ENCODE results near the gene MYL11.
A peak's percentile ranks its signal among the peaks of the same experiment; 100 is the strongest.

The MYL11 gene

GRCh38 chr16:30409125-30410060 is 34.8 kb downstream of the MYL11 start:
- no peak overlapping the region for H3K4me3 ChIP-seq (ENCODE audit: low read depth, low read length)
- DNase-seq (ENCODE audit: low read depth), result peak; percentile 44

- no peak overlapping the region for H3K4me3 ChIP-seq (ENCODE audit: low read depth, low read length)
- DNase-seq (ENCODE audit: low read depth), result no peak
Measured at GRCh38 chr16:30413112-30413806, 38.7 kb downstream of the MYL11 start.

GRCh38 chr16:30414159-30414558 is 39.6 kb downstream of the MYL11 start:
- DNase-seq (ENCODE audit: low read depth), result no peak
- no peak overlapping the region for H3K4me3 ChIP-seq (ENCODE audit: low read depth, low read length)

- no peak for DNase-seq (ENCODE audit: low read depth)
- no peak overlapping the region for H3K4me3 ChIP-seq (ENCODE audit: low read depth, low read length)
Measured at GRCh38 chr16:30416047-30416603, 41.5 kb downstream of the MYL11 start.

GRCh38 chr16:30416624-30417528 is 42.3 kb downstream of the MYL11 start:
- DNase-seq (ENCODE audit: low read depth), result no peak
- H3K4me3 ChIP-seq (ENCODE audit: low read depth, low read length), result peak overlapping the region; percentile 56

DNA sequence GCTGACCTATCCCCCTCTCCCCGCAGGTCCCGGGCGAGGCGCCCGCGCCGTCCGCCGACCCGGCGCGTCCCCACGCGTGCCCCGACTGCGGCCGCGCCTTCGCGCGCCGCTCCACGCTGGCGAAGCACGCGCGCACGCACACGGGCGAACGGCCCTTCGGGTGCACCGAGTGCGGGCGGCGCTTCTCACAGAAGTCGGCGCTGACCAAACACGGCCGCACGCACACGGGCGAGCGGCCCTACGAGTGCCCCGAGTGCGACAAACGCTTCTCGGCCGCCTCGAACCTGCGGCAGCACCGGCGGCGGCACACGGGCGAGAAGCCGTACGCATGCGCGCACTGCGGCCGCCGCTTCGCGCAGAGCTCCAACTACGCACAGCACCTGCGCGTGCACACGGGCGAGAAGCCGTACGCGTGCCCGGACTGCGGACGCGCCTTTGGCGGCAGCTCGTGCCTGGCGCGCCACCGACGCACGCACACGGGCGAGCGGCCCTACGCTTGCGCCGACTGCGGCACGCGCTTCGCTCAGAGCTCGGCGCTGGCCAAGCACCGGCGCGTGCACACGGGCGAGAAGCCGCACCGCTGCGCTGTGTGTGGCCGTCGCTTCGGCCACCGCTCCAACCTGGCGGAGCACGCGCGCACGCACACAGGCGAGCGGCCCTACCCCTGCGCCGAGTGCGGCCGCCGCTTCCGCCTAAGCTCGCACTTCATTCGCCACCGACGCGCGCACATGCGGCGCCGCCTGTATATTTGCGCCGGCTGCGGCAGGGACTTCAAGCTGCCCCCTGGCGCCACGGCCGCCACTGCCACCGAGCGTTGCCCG is 43.1 kb downstream of the MYL11 start:
- DNase-seq (ENCODE audit: low read depth), result peak; percentile 69
- peak overlapping the region; percentile 56 for H3K4me3 ChIP-seq (ENCODE audit: low read depth, low read length)

DNA sequence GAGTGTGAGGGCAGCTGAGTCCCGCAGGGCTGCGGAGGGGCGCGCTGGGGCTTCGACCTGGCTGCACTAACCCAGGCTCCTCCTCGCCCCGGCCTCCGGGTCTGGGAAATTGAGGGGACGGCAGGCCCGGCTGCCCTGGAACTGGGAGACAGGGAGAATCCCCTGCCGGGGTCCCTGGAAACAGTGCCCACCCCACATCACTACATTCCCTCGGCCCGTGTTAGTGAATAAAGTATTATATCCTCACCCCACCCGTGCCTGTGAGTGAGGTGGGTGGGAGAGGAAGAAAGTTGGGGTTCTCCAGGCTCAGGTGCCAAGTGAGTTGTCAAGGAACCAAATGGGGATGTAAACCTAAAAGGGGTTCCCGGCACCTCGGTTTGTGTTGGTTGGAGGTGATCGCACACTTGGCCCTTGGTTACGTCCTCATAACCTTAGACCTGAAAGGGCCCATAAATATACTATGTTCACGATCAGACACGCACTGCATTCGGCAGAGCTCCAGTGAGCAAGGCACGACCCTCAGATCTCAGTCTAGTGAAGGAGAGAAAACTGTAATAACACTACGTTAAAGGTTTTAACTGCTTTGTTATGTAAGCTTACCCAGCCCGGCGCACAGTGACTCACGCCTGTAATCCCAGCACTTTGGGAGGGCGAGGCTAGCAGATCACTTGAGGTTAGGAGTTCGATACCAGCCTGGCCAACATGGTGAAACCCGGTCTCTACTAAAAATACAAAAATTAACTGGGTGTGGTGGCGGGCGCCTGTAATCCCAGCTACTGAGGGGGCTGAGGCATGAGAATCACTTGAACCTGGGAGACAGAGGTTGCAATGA is 44.0 kb downstream of the MYL11 start:
- DNase-seq (ENCODE audit: low read depth), result no peak
- H3K4me3 ChIP-seq (ENCODE audit: low read depth, low read length), result peak overlapping the region; percentile 56

DNA sequence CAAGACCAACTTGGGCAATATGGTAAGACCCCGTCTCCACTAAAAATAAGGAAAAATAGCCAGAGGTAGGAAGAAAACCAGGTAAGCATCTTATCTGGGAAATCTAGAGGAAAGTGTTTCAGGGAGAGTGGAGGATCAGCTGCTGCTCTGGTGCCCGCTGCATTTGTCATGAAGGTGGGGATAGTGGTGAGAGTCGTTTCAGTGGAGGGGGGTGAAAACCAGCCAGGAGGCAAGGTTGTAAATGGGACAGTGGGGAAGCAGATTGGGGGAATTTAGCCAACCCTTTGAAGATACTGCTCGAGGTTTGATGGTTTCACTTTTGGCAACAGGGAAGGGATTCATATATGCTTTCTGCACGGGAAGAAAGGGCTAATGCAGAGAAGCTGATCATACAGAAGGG is 46.4 kb downstream of the MYL11 start:
- no peak for DNase-seq (ENCODE audit: low read depth)
- H3K4me3 ChIP-seq (ENCODE audit: low read depth, low read length), result no peak overlapping the region

Data from skeletal muscle cell (primary cell).